SK-MEL-5 (cell line): Measurements from ENCODE around the gene TBC1D3B. TPM values are rescaled to one million over a fixed set of nuclear protein-coding genes. Genes with fewer than 3 reads are reported as not detected.
"Not testable (repeated sequence)": the region's sequence is repeated elsewhere in the genome, so short reads cannot be mapped to it uniquely, and the experiment has no call there.

ENCODE experiments used
- DNase-seq: peaks from one replicate; pipeline ENCODE4 v3.0.0-alpha.2; 2016; ENCODE audit warnings: low read depth, low spot score
- in situ Hi-C: cut with HindIII; loops from 2 replicates; pipeline ENCODE4 v1.10.0; 2016; ENCODE audit warnings: low sequenced_read_pairs, high pct_unique_total_duplicates, low pct_unique_long_range_greater_than_20kb
- polyA plus RNA-seq, 2 experiments: library from polyadenylated mRNA; depleted of rRNA; stranded (reverse); fragments of >200 nt; gene quantifications; 2 replicates each; pipeline ENCODE4 v1.2.3, GENCODE V29; 2015
- total RNA-seq: library from RNA; depleted of rRNA; stranded (reverse); fragments of >200 nt; shearing (Covaris generic); gene quantifications from 2 replicates; pipeline ENCODE4 v1.2.3, GENCODE V29; 2014; rRNA removed

Gene TBC1D3B
- total RNA-seq, result 0.74 TPM in 1 of 2 replicates, not detected in the other
- not detected in 2 replicates for polyA plus RNA-seq (2015; cell fraction: cytosol; rRNA removed)
- 11.0 and 13.3 TPM in 2 replicates for polyA plus RNA-seq (2015; cell fraction: nucleus; rRNA removed)

DNA sequence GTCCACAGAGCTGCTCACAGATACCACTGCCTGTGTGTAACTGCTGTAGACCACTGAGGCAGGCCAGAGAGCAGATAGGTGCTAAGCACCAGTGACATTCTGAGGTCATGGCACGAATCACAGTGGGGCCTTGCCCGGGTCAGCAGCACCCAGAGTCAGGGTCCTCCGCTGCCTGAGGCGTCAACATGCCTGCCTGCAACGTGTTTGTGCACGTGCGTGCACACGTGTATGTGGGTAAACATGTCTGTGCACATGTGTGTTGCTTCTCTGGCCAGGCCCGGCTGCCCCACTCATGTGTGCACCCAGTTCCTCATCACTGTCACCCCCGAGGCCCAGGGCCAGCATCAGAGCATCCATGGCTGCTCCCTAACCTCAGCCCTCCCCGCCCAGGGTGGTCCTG lies at the start of gene TBC1D3B:
Gene TBC1D3B, minus strand, starts transcription at position 101 of the 400 bp plus-strand sequence. CDS start 1,586 bp downstream, outside the sequence.
- DNase-seq, in situ Hi-C loops: not testable (repeated sequence)

DNA sequence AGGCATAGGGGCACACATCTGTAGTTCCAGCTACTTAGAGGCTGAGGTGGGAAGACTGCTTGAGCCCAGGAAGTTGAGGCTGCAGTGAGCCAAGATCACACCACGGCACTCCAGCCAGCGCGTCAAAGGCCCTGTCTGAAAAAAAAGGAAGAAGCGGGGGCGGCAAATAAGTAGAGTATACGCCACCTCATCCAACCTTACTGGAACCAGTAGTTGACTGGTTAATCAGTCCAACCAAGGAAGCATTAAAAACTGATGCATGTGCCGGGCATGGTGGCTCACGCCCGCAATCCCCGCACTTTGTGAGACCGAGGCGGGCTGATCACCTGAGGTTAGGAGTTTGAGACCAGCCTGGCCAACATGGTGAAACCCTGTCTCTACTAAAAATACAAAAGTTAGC lies 46.5 kb upstream of the TBC1D3B start:
- DNase-seq, in situ Hi-C loops: not testable (repeated sequence)

DNA sequence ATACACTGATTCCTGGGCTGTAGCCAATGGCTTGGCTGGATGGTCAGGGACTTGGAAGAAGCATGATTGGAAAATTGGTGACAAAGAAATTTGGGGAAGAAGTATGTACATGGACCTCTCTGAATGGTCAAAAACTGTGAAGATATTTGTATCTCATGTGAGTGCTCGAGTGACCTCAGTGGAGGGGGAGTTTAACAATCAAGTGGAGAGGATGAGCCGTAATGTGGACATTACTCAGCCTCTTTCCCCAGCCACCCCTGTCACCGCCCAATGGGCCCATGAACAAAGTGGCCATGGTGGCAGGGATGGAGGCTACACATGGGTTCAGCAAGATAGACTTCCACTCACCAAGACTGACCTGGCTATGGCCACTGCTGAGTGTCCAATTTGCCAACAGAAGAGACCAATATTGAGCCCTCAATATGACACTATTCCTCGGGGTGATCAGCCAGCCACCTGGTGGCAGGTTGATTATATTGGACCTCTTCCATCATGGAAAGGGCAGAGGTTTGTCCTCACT lies 45.2 kb upstream of the TBC1D3B start:
- in situ Hi-C loops, DNase-seq: not testable (repeated sequence)

DNA sequence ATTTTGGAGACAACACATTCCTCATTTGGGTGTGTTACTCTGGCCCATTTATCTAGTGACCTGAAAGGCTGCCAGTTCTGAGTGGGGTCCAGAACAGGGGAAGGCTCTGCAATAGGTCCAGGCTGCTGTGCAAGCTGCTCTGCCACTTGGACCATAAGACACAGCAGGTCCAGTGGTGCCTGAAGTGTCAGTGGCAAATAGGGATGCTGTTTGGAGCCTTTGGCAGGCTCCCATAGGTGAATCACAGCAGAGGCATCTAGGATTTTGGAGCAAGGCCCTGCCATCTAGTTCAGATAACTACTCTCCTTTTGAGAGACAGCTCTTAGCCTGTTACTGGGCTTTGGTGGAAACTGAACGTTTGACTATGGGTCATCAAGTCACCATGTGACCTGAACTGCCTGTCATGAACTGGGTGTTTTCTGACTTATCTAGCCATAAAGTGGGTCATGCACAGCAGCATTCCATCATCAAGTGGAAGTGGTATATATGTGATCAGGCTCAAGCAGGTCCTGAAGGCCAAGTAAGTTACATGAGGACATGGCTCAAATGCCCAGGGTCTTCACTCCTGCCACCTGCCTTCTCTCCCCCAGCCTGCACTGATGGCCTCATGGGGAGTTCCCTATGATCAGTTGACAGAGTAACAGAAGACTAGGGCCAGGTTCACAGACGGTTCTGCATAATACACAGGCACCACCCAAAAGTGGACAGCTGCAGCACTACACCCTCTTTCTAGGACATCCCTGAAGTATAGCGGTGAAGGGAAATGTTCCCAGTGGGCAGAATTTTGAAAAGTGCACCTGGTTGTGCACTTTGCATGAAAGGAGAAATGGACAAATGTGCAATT lies 44.5 kb upstream of the TBC1D3B start:
- in situ Hi-C loops, DNase-seq: not testable (repeated sequence)

DNA sequence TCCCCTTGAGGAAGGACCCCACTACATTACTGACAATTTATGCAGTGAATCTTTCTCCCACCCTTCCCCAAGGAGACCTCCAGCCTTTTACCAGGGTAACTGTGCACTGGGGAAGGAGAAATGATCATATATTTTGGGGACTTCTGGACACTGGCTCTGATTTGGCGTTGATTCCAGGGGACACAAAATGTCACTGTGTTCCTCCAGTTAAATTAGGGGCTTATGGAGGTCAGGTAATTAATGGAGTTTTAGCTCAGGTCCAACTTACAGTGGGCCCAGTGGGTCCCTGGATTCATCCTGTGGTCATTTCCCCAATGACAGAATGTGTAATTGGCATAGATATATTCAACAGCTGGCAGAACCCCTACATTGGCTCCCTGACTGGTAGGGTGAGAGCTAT lies 43.1 kb upstream of the TBC1D3B start:
- DNase-seq, in situ Hi-C loops: not testable (repeated sequence)

DNA sequence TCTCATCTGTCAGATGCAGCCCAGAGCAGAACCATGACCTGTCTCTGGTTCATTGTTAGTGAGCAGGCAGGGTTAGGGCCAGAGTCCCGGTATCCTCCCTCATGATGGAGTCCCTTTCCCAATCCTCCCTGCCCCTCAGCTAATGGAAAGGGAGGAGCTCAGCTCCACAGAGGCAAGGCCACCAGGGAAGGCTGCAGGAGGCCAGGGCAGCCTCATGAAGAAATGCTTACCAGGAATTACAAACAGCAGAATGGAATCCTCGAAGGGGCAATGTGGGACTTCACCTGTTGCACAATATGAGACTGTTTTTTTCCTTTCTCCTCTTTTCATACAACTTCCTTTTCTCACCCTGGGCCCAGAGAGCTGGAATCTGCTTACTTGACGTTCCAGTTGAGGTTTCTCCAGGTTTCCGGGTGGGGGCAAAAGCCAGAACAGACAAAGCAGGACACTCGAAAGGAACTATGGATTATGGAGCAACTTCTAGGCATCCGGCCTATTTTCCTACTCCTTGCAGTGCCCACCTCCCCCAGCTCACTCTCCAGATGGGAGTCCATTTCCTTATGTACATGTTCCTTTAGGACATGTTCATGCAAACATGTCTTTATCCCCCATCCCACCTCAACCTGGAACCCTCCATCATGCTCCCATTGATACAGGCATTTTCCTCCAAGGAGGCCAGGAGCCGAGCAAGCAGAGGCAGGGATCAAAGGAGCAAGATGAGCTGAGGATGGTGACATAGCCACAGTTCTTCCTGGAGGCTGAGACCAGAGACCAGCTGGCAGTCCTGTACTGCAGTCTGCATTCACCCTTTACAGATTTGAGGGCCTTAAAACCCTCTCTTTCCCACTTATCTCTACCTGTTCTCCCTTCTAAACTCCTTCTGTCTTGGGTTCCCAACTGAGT lies 39.2 kb upstream of the TBC1D3B start:
- DNase-seq, in situ Hi-C loops: not testable (repeated sequence)

DNA sequence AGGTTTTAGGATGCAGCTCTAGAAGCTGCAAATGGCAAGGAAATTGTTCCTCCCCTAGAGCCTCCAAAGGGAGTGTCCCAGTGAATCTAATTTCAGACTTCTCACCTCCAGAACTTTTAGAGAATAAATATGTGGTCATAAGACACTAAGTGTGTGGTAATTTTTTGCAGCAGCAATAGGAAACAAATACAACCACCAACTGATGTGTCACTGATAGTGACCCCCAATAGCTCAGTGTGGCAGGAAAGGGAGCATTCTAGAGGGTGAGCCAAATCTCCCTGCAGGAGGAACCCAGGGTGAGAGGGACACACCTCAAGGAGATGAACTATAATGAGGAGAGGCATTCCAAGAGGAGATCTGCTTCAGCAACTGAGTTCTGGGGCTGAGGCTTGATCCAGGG lies 38.5 kb upstream of the TBC1D3B start:
- in situ Hi-C loops, result no loop called here
- DNase-seq, result no peak

DNA sequence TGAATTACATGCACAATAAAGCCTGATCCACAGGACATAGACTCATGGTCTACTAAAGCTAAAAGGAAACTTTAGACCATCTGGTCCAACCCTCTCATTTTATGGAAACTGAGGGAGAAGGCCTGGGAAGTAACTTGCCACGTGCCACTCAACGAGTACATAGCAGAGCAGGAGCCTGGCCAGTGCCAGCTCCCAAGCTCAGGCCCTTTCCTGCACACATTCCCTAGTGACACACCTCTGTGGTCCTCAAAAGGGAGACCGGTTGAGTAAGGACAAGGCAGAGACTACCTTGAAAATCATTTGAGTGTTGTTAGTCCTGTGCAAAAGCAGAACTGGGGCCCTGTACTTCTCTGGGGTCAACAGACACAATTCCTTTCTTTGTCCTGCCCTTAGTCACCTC lies 37.3 kb upstream of the TBC1D3B start:
- in situ Hi-C loops, result no loop called here
- no peak for DNase-seq

DNA sequence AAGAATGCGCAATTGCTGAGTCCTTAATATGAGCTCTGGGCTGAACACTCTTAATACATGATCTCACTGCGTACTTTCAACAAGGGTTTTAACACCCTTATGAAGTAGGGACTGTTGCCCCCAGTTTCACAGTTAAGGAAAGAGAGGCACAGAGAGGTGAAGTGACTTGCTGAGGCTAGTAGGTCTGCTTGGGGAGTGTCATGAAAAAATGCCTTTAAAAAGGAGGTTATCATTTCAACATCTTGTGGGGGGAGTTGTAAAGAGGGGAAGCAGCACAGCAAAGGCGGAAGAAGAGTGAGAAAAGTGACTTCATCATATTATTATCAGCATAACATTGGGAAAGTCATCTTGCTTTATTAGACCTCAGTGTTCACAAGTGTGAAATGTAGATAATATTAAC lies 36.5 kb upstream of the TBC1D3B start:
- DNase-seq, result no peak
- in situ Hi-C loops, result no loop called here

DNA sequence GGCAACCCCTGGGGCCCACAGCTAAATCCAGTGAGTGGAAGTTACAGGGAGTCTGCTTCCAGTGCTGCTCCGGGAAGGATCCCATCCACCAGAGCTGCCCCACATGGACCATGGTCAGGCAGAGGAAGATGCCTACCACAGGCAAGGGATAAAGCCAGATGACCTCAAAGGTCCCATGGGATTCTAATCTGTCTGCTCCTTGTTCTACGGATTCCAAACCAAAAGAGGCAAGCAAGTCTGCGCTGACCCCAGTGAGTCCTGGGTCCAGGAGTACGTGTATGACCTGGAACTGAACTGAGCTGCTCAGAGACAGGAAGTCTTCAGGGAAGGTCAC lies 35.8 kb upstream of the TBC1D3B start:
- DNase-seq, result no peak
- in situ Hi-C loops, result no loop called here

DNA sequence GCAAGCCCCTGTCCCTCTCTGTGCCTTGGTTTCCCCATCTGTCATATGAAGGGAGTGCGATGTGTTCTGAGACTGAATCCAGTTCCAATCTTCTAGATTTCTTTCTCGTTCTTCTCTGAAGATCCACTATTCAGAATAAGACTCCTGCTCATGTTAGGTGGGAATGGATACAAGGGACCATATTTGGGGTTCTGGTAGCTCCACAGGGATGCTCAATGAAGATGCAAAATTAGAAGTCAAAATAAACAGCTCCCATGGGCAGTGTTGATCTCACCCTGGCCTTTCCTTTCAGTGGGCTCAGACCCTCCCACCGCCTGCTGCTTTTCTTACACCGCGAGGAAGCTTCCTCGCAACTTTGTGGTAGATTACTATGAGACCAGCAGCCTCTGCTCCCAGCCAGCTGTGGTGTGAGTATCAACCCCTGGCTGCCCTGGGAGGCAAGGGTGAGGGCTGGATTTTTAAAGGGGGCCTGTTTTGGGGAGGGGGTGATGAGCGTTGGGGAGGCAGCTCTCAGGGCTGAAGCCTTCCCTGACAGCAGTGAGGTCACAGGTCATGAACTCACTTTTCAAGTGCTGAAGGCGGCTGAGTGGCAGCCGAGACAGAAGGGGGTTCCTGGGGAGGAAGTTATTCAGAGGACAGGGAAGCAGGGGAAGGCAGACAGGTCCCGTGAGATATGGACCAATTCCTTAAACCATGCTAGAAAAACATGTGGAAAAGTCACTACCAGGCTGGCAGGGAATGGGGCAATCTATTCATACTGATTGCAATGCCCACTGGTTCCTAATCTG lies 35.2 kb upstream of the TBC1D3B start:
- DNase-seq, in situ Hi-C loops: not testable (repeated sequence)

DNA sequence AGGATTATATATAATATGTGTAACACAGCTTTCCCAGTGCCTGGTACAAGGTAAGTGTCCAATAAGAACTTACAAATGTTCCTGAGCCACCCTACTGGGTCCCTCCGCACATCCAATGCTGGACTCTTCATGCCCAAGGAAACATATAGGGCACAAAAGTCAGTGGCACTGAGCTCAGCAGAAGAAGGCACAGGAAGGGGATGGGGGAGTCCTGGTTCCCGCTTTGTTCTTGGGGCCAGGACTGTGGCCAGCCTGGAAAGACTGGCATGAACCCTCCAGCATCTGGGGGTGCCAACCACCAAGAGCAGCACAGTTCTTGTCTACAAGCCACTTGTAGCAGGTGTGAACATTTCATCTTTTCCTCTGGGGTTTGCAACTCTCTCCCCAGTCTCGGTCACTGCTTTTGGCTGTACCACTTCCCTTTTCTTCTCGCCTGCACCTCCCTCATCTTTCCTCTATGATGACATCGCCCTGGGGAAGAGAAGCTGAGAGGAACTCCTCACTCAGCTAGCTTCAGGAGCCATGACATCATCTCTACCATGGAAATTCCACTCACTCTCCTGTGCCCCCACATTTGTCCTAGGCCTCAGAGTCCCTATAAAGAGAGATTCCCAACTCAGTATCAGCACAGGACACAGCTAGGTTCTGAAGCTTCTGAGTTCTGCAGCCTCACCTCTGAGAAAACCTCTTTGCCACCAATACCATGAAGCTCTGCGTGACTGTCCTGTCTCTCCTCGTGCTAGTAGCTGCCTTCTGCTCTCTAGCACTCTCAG lies 34.2 kb upstream of the TBC1D3B start, which contains the start of gene CCL4L2:
Gene CCL4L2, plus strand, starts transcription at position 625 of the 773 bp plus-strand sequence.
- DNase-seq, in situ Hi-C loops: not testable (repeated sequence)

DNA sequence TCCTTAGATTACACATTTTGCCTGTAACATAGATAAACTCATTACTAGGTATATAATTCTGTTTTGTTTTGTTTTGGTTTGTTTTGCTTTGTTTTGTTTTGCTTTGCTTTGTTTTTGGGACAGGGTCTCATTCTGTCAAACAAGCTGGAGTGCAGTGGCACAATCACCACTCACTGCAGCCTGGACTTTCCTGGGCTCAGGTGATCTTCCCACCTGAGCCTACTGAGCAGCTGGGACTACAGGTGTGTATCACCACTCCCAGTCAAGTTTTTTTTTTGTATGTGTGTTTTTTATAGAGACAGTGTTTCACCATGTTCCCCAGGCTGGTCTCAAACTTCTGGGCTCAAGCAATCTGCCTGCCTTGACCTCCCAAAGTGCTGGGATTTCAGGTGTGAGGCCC lies 33.1 kb upstream of the TBC1D3B start:
- no peak for DNase-seq
- in situ Hi-C loops, result no loop called here

DNA sequence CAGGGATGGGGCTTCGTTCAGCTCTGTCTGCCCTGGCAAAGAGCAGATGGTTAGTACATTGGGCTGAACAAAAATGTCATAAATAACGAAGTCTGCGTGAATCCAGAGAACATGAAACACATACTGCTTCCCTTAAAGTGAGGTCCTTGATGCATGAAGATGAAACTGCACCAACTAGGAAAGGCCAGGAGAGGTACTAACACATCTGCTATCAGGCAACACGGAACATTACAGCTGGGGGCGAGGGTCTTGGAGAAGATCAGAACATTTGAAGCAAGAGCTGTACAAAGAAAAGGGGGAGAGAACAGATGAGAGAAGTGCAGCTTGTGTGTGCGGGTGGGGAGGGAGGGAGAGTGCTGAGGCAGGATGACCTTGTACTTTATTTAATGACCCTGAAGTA lies 30.9 kb upstream of the TBC1D3B start:
- DNase-seq, in situ Hi-C loops: not testable (repeated sequence)

DNA sequence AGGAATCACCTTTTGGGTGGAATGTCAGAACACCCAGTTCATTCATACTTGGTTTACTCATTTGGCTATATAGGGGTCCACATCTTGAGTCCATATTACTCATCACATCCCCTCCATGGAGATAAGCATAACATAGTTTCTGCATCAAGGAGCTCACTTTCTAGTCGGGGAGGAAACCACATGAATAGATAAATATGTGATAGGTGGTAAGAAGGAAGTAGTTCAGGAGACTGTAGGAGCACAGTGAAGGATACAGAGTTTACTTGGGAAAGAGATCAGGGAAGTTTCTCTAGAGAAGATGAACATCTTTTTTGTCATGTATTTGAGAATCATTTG lies 30.0 kb upstream of the TBC1D3B start:
- DNase-seq, in situ Hi-C loops: not testable (repeated sequence)

DNA sequence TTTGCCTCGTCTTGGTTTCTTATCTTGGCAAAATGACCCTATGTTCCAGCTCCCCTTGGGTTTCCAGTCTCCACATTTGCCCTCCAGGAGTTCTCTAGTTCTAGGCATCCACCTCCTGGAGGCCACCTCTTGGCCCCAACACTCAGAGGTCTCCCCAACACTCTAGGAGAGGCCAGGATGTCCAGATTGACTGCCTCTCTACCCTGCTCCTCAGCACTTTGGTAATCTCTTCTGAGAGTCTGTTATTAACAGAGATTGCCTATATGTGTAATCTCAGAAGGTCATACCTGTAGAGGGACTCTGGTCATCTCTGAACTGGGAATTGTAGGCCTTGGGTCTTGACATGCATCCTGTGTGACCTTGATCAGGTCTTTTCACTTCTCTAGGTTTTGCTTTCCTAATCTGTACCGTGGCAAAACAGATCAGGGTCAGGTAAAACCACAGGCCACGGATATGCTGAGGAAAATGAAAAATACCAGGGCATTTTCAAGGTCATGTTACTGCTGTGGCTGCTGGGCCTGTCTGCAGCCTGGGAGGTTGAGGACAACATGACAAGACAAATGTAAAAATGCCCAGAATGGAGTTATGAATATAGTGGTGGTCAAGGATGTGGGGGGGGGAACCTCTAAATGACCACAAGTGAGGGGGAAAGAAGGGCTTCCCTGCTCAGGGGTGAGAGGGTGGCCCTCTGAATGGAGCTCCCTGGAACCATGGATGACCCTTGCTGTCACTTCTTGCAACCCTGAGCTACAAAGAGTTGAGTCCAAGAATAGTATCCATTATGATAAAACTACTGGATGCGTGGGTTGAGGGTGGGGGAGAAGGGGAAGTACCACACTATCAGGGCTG lies 29.4 kb upstream of the TBC1D3B start:
- in situ Hi-C loops, result no loop called here
- DNase-seq, result no peak
